Vagina (tissue), 2 donors: Measurements from ENCODE around the gene DNAH2. TPM values are rescaled to one million over a fixed set of nuclear protein-coding genes. Genes with fewer than 3 reads are reported as not detected.

Experiments used
- DNase-seq, 2 donors: peaks; one replicate each; pipeline ENCODE4 v3.0.0-alpha.2; 2017; ENCODE audit errors: extremely low spot score in 2 of 2
- H3K27ac ChIP-seq: fragments of 200-600 bp; sonication (generic); one replicate; pipeline ENCODE4 v1.5.1; 2019
- H3K27me3 ChIP-seq: fragments of 200-600 bp; sonication (generic); one replicate; pipeline ENCODE4 v1.5.1; 2019
- H3K36me3 ChIP-seq, 2 donors: fragments of 200-600 bp; sonication (generic); one replicate each; pipeline ENCODE4 v1.5.1; 2017 to 2019
- H3K4me1 ChIP-seq: fragments of 200-600 bp; sonication (generic); one replicate; pipeline ENCODE4 v1.5.1; 2019
- H3K4me3 ChIP-seq, 2 donors: fragments of 200-600 bp; sonication (generic); 1 replicate in 1 of 2; 2 replicates in 1 of 2; pipeline ENCODE4 v1.5.1; 2016 to 2019
- H3K9me3 ChIP-seq: fragments of 200-600 bp; sonication (generic); one replicate; pipeline ENCODE4 v1.5.1; 2019
- CTCF ChIP-seq, 3 experiments: fragments of 450-650 bp in 2 of 3; fragments of 200-600 bp in 1 of 3; sonication (generic) in 1 of 3; IDR thresholded peaks; one replicate each; pipeline ENCODE4 v1.5.1; 2017 to 2019; ENCODE audit warnings: antibody characterized with exemption in 3 of 3, mild to moderate bottlenecking in 2 of 3, moderate library complexity in 2 of 3
- POLR2A ChIP-seq, 2 donors: fragments of 450-650 bp; IDR thresholded peaks; one replicate each; pipeline ENCODE4 v1.6.1; 2017; ENCODE audit warnings: antibody characterized with exemption in 2 of 2, mild to moderate bottlenecking in 2 of 2, moderate library complexity in 2 of 2
- POLR2AphosphoS5 ChIP-seq, 2 donors: sonication (generic); formaldehyde crosslinking; IDR thresholded peaks; one replicate each; pipeline ENCODE4 v1.9.0; 2017; ENCODE audit warnings: antibody characterized with exemption in 2 of 2, mild to moderate bottlenecking in 2 of 2, low read depth in 1 of 2; ENCODE audit not compliant: insufficient read depth in 1 of 2
- intact Hi-C: fragments of 100-400 bp; cut with DNase I; formaldehyde crosslinking; loops from one replicate; pipeline ENCODE4 v1.15.1; 2023
- total RNA-seq: library from RNA; depleted of rRNA; stranded (reverse); fragments of >200 nt; gene quantifications from one replicate; pipeline ENCODE4 v1.2.3, GENCODE V29; 2016

The DNAH2 gene
- total RNA-seq = 0.49 TPM

GRCh38 chr17:7716901-7717755 lies at the start of gene DNAH2:
Gene DNAH2, plus strand, starts transcription at chr17:7717744. Its CDS starts 1,991 bp downstream, at chr17:7719735.
- H3K27ac ChIP-seq = peak within 1 kb of the TSS; percentile 74
- DNase-seq = no peak
- no peaks in the 10 kb centered on the region for H3K36me3 ChIP-seq
- H3K27me3 ChIP-seq = no peaks in the 10 kb centered on the region
- H3K4me3 ChIP-seq = peak within 1 kb of the TSS; percentile 57 to 72
- peaks cover 24% of the 10 kb centered on the region for H3K4me1 ChIP-seq
- H3K9me3 ChIP-seq = no peaks in the 10 kb centered on the region
- intact Hi-C loops = no loop called here
- TF ChIP-seq POLR2AphosphoS5 (IDR thresholded peaks at IDR 0.05; ENCODE audit: insufficient read depth in 1 of 2, low read depth in 1 of 2) (peak; percentile 15 to 75), CTCF (IDR thresholded peaks at IDR 0.05) (peak in 1 of 3 experiments; percentile 30), POLR2A (IDR thresholded peaks at IDR 0.05) (peak in 1 of 2 donors; percentile 16)

GRCh38 chr17:7668482-7668881 lies 49.1 kb upstream of the DNAH2 start:
- Histone ChIP-seq H3K27me3 (no peaks in the 10 kb centered on the region), H3K4me3 (no peak overlapping the region), H3K27ac (no peak overlapping the region), H3K9me3 (no peaks in the 10 kb centered on the region), H3K36me3 (peaks cover 5 to 51% of the 10 kb centered on the region in 2 donors), H3K4me1 (no peaks in the 10 kb centered on the region)
- intact Hi-C loops = no loop called here
- no peak for DNase-seq
- TF ChIP-seq POLR2A (IDR thresholded peaks at IDR 0.05) (no peak), POLR2AphosphoS5 (IDR thresholded peaks at IDR 0.05; ENCODE audit: insufficient read depth in 1 of 2, low read depth in 1 of 2) (no peak), CTCF (IDR thresholded peaks at IDR 0.05) (no peak)

GRCh38 chr17:7673239-7673638 lies 44.3 kb upstream of the DNAH2 start:
- Histone ChIP-seq H3K9me3 (no peaks in the 10 kb centered on the region), H3K4me3 (no peak overlapping the region), H3K36me3 (peaks cover 6 to 78% of the 10 kb centered on the region in 2 donors), H3K27me3 (no peaks in the 10 kb centered on the region), H3K4me1 (no peaks in the 10 kb centered on the region), H3K27ac (no peak overlapping the region)
- DNase-seq = no peak
- intact Hi-C loops = no loop called here
- TF ChIP-seq POLR2A (IDR thresholded peaks at IDR 0.05) (no peak), POLR2AphosphoS5 (IDR thresholded peaks at IDR 0.05; ENCODE audit: insufficient read depth in 1 of 2, low read depth in 1 of 2) (no peak), CTCF (IDR thresholded peaks at IDR 0.05) (no peak)

- DNase-seq = no peak
- Histone ChIP-seq H3K9me3 (no peaks in the 10 kb centered on the region), H3K36me3 (peaks cover 6 to 61% of the 10 kb centered on the region in 2 donors), H3K4me3 (no peak overlapping the region), H3K4me1 (no peaks in the 10 kb centered on the region), H3K27ac (no peak overlapping the region), H3K27me3 (no peaks in the 10 kb centered on the region)
- TF ChIP-seq POLR2A (IDR thresholded peaks at IDR 0.05) (no peak), POLR2AphosphoS5 (IDR thresholded peaks at IDR 0.05; ENCODE audit: insufficient read depth in 1 of 2, low read depth in 1 of 2) (no peak), CTCF (IDR thresholded peaks at IDR 0.05) (no peak)
- intact Hi-C loops = no loop called here
Observed at GRCh38 chr17:7674934-7675333, 42.6 kb upstream of the DNAH2 start.

- Histone ChIP-seq H3K27ac (no peak overlapping the region), H3K4me1 (no peaks in the 10 kb centered on the region), H3K36me3 (peaks cover 6 to 48% of the 10 kb centered on the region in 2 donors), H3K4me3 (no peak overlapping the region), H3K9me3 (no peaks in the 10 kb centered on the region), H3K27me3 (no peaks in the 10 kb centered on the region)
- intact Hi-C loops = no loop called here
- DNase-seq = no peak
- TF ChIP-seq POLR2A (IDR thresholded peaks at IDR 0.05) (no peak), POLR2AphosphoS5 (IDR thresholded peaks at IDR 0.05; ENCODE audit: insufficient read depth in 1 of 2, low read depth in 1 of 2) (no peak), CTCF (IDR thresholded peaks at IDR 0.05) (no peak)
Observed at GRCh38 chr17:7676533-7676932, 41.0 kb upstream of the DNAH2 start.
